SU-DHL-6 (cell line): ENCODE measurements around the gene PHRF1.

ENCODE experiments used
- H2AFZ ChIP-seq: fragments of 200-600 bp; sonication (generic); 2 replicates; pipeline ENCODE4 v1.6.1; 2014; ENCODE audit warnings: low read depth, mild to moderate bottlenecking, moderate library complexity, mixed read lengths, antibody characterized with exemption, low read length; ENCODE audit not compliant: severe bottlenecking
- H3F3A ChIP-seq: fragments of 200-600 bp; shearing (Covaris generic); 2 replicates; pipeline ENCODE4 v1.6.0; 2016; ENCODE audit warnings: antibody characterized with exemption, mild to moderate bottlenecking; ENCODE audit not compliant: insufficient read depth
- H3K27ac ChIP-seq: fragments of 200-600 bp; sonication (generic); 2 replicates; pipeline ENCODE4 v1.5.1; 2016; ENCODE audit warnings: low read depth, mild to moderate bottlenecking, low read length, moderate library complexity, mixed read lengths
- H3K27me3 ChIP-seq: fragments of 200-600 bp; sonication (generic), shearing (Covaris generic); 2 replicates; pipeline ENCODE4 v1.6.0; 2014; ENCODE audit warnings: mild to moderate bottlenecking, low read length
- H3K36me3 ChIP-seq: fragments of 200-600 bp; sonication (generic); 2 replicates; pipeline ENCODE4 v1.6.1; 2014; ENCODE audit warnings: mild to moderate bottlenecking, low read length, mixed read lengths
- H3K4me2 ChIP-seq: fragments of 300-600, 200-600 bp; shearing (Covaris generic), sonication (generic); 2 replicates; pipeline ENCODE4 v1.6.0; 2014; ENCODE audit warnings: low read length, low read depth, mild to moderate bottlenecking; ENCODE audit not compliant: poor library complexity, severe bottlenecking
- H3K4me3 ChIP-seq: fragments of 200-600 bp; sonication (generic); 2 replicates; pipeline ENCODE4 v1.5.1; 2014; ENCODE audit warnings: antibody characterized with exemption, low read length, mild to moderate bottlenecking, mixed read lengths; ENCODE audit not compliant: insufficient read depth, poor library complexity, severe bottlenecking
- H3K79me2 ChIP-seq: fragments of 200-600 bp; sonication (generic); 2 replicates; pipeline ENCODE4 v1.6.1; 2014; ENCODE audit warnings: mild to moderate bottlenecking, low read length, moderate library complexity; ENCODE audit not compliant: insufficient read depth
- H3K9ac ChIP-seq: fragments of 200-600 bp; sonication (generic); 2 replicates; pipeline ENCODE4 v1.7.0; 2014; ENCODE audit warnings: mild to moderate bottlenecking, low read length
- H3K9me2 ChIP-seq: fragments of 200-600 bp; sonication (generic); replicated peaks from 2 replicates; pipeline ENCODE4 v1.6.1; 2014; ENCODE audit warnings: low read length; ENCODE audit not compliant: insufficient read depth
- H3K9me3 ChIP-seq: fragments of 200-600 bp; sonication (generic); 2 replicates; pipeline ENCODE4 v1.6.1; 2014; ENCODE audit warnings: low read length, mixed read lengths; ENCODE audit not compliant: insufficient read depth
- H4K20me1 ChIP-seq: fragments of 200-600 bp; sonication (generic); 2 replicates; pipeline ENCODE4 v1.6.1; 2014; ENCODE audit warnings: low read depth, mild to moderate bottlenecking, antibody characterized with exemption, low read length, moderate library complexity, mixed read lengths
- CTCF ChIP-seq: fragments of 200-600 bp; sonication (generic); IDR thresholded peaks from one replicate; pipeline ENCODE4 v1.5.1; 2017; ENCODE audit warnings: antibody characterized with exemption, mild to moderate bottlenecking, low read length, moderate library complexity; ENCODE audit not compliant: insufficient read depth, poor library complexity, severe bottlenecking
- EZH2phosphoT487 ChIP-seq: fragments of 200-600 bp; sonication (generic), shearing (Covaris generic); conservative IDR thresholded peaks from 2 replicates; pipeline ENCODE4 v1.6.1; 2018; ENCODE audit warnings: mild to moderate bottlenecking, antibody characterized with exemption, low read length, moderate library complexity, mixed read lengths

The PHRF1 gene

GRCh38 chr11:605286-606129 is 29.2 kb downstream of the PHRF1 start:
- no peaks in the 10 kb centered on the region for H3K9me3 ChIP-seq
- no peak overlapping the region for H3K27ac ChIP-seq
- H3K27me3 ChIP-seq: no peaks in the 10 kb centered on the region
- peaks cover 4% of the 10 kb centered on the region; the same call in 1 of the 2 replicates for H3K36me3 ChIP-seq
- no peaks in the 10 kb centered on the region for H3K79me2 ChIP-seq
- no peak overlapping the region for H3K4me2 ChIP-seq
- no peak overlapping the region for H2AFZ ChIP-seq
- H3K4me3 ChIP-seq: no peak overlapping the region
- TF ChIP-seq CTCF: no peak
- no peak for TF ChIP-seq EZH2phosphoT487
- H3K9me2 ChIP-seq: no peaks in the 10 kb centered on the region
- H3F3A ChIP-seq: no peaks in the 10 kb centered on the region
- no peak overlapping the region for H3K9ac ChIP-seq
- no peaks in the 10 kb centered on the region; the same call in 1 of the 2 replicates for H4K20me1 ChIP-seq

GRCh38 chr11:606245-606644 is 30.0 kb downstream of the PHRF1 start:
- Histone ChIP-seq H3K4me3 (no peak overlapping the region), H4K20me1 (no peaks in the 10 kb centered on the region; the same call in 1 of the 2 replicates), H3K27ac (no peak overlapping the region), H3K9me2 (no peaks in the 10 kb centered on the region), H3K9me3 (no peaks in the 10 kb centered on the region), H3K9ac (no peak overlapping the region), H3K36me3 (peaks cover 4% of the 10 kb centered on the region; the same call in 1 of the 2 replicates), H3K27me3 (no peaks in the 10 kb centered on the region), H2AFZ (no peak overlapping the region), H3K79me2 (no peaks in the 10 kb centered on the region), H3K4me2 (no peak overlapping the region), H3F3A (no peaks in the 10 kb centered on the region)
- TF ChIP-seq EZH2phosphoT487: no peak
- TF ChIP-seq CTCF: no peak

- Histone ChIP-seq H3F3A (peaks cover 5% of the 10 kb centered on the region), H4K20me1 (no peaks in the 10 kb centered on the region; the same call in 1 of the 2 replicates), H3K9me3 (no peaks in the 10 kb centered on the region), H3K9ac (no peak overlapping the region), H3K36me3 (peaks cover 4% of the 10 kb centered on the region; the same call in 1 of the 2 replicates), H3K4me3 (no peak overlapping the region), H3K27ac (no peak overlapping the region), H2AFZ (no peak overlapping the region), H3K9me2 (no peaks in the 10 kb centered on the region), H3K4me2 (no peak overlapping the region), H3K79me2 (no peaks in the 10 kb centered on the region), H3K27me3 (no peaks in the 10 kb centered on the region)
- TF ChIP-seq CTCF (no peak), EZH2phosphoT487 (no peak)
These were observed 30.9 kb downstream of the PHRF1 start for GRCh38 chr11:607020-607780.
